Keratinocyte (primary cell): ENCODE data around the gene ASTN2.

Experiments used
- EZH2 ChIP-seq: IDR thresholded peaks from one replicate; pipeline ENCODE4 v1.6.1; 2012; ENCODE audit warnings: inconsistent platforms, mild to moderate bottlenecking, low read length, moderate library complexity
- TF ChIP-seq, protein P1 (sequence below), 3 experiments: IDR thresholded peaks in 1 of 3; conservative IDR thresholded peaks in 1 of 3; optimal IDR thresholded peaks in 1 of 3; 2 replicates in 2 of 3; 3 replicates in 1 of 3; pipeline versions ENCODE3 to v1.5.1; 2011; ENCODE audit warnings: low read length in 3 of 3, mild to moderate bottlenecking in 3 of 3, moderate library complexity in 2 of 3, control low read depth in 1 of 3, inconsistent platforms in 1 of 3; ENCODE audit not compliant: insufficient read depth in 2 of 3; ENCODE audit errors: extremely low read depth in 1 of 3

- TF ChIP-seq, protein P1, sequence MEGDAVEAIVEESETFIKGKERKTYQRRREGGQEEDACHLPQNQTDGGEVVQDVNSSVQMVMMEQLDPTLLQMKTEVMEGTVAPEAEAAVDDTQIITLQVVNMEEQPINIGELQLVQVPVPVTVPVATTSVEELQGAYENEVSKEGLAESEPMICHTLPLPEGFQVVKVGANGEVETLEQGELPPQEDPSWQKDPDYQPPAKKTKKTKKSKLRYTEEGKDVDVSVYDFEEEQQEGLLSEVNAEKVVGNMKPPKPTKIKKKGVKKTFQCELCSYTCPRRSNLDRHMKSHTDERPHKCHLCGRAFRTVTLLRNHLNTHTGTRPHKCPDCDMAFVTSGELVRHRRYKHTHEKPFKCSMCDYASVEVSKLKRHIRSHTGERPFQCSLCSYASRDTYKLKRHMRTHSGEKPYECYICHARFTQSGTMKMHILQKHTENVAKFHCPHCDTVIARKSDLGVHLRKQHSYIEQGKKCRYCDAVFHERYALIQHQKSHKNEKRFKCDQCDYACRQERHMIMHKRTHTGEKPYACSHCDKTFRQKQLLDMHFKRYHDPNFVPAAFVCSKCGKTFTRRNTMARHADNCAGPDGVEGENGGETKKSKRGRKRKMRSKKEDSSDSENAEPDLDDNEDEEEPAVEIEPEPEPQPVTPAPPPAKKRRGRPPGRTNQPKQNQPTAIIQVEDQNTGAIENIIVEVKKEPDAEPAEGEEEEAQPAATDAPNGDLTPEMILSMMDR (optimal IDR thresholded peaks at IDR 0.05 in 1 of 3, IDR thresholded peaks at IDR 0.05 in 1 of 3, conservative IDR thresholded peaks at IDR 0.05 in 1 of 3; ENCODE audit: extremely low read depth in 1 of 3, insufficient read depth in 2 of 3, low read length in 3 of 3) = peak; percentile 64 to 84 (median 83)
- no peak for TF ChIP-seq EZH2
Observed at GRCh38 chr9:117411547-117411946, 3.3 kb downstream of the ASTN2 start.
